OCI-LY3 (cell line): ENCODE data around the gene PPP2R2B.

Source experiments
- H2AFZ ChIP-seq: fragments of 200-600, 300-600 bp; shearing (Covaris generic); 2 replicates; pipeline ENCODE4 v1.6.0; 2014; ENCODE audit warnings: antibody characterized with exemption, low read depth, low read length
- H3K27ac ChIP-seq: fragments of 200-600, 300-600 bp; sonication (generic); 2 replicates; pipeline ENCODE4 v1.5.1; 2014; ENCODE audit warnings: mild to moderate bottlenecking, low read length, moderate library complexity, mixed read lengths
- H3K27me3 ChIP-seq: fragments of 200-600, 300-600 bp; sonication (generic); 2 replicates; pipeline ENCODE4 v1.6.1; 2014; ENCODE audit warnings: low read depth, low read length, mixed read lengths
- H3K36me3 ChIP-seq: fragments of 200-600, 300-600 bp; sonication (generic); replicated peaks from 2 replicates; pipeline ENCODE3; 2014; ENCODE audit warnings: low read depth, low read length, mixed read lengths
- H3K4me1 ChIP-seq: fragments of 300-600, 200-600 bp; sonication (generic); 2 replicates; pipeline ENCODE4 v1.6.1; 2014; ENCODE audit warnings: low read length, mixed read lengths
- H3K4me2 ChIP-seq: fragments of 200-600, 300-600 bp; sonication (generic); 2 replicates; pipeline ENCODE4 v1.6.1; 2014; ENCODE audit warnings: low read length, mixed read lengths
- H3K4me3 ChIP-seq: fragments of 300-600, 200-600 bp; sonication (generic); 2 replicates; pipeline ENCODE4 v1.5.1; 2014; ENCODE audit warnings: antibody characterized with exemption, mild to moderate bottlenecking, low read length, moderate library complexity
- H3K79me2 ChIP-seq: fragments of 300-600, 200-600 bp; shearing (Covaris generic); 2 replicates; pipeline ENCODE4 v1.6.1; 2014; ENCODE audit warnings: mild to moderate bottlenecking, low read length, mixed read lengths
- H3K9ac ChIP-seq: fragments of 300-600, 200-600 bp; shearing (Covaris generic); 2 replicates; pipeline ENCODE4 v1.6.0; 2014; ENCODE audit warnings: mild to moderate bottlenecking, low read length, moderate library complexity
- H3K9me3 ChIP-seq: fragments of 200-600, 300-600 bp; shearing (Covaris generic); 2 replicates; pipeline ENCODE4 v1.6.1; 2014; ENCODE audit warnings: low read length, mixed read lengths; ENCODE audit not compliant: insufficient read depth
- H4K20me1 ChIP-seq: fragments of 200-600, 300-600 bp; sonication (generic); 2 replicates; pipeline ENCODE4 v1.6.1; 2016; ENCODE audit warnings: low read length, mixed read lengths; ENCODE audit not compliant: insufficient read depth
- CTCF ChIP-seq: fragments of 200-600, 300-600 bp; sonication (generic); IDR thresholded peaks from 2 replicates; pipeline ENCODE4 v1.5.1; 2014; ENCODE audit warnings: antibody characterized with exemption, low read length, low read depth
- EZH2phosphoT487 ChIP-seq: fragments of 200-600 bp; shearing (Covaris generic); IDR thresholded peaks from 2 replicates; pipeline ENCODE4 v1.6.1; 2018; ENCODE audit warnings: antibody characterized with exemption, mixed run types, low read depth

The PPP2R2B gene

GRCh38 chr5:146653560-146653959, 225.0 kb downstream of the PPP2R2B start:
- no peaks in the 10 kb centered on the region for H3K4me1 ChIP-seq
- no peak overlapping the region for H3K4me2 ChIP-seq
- no peaks in the 10 kb centered on the region for H3K79me2 ChIP-seq
- H2AFZ ChIP-seq, result no peak overlapping the region
- H3K9me3 ChIP-seq, result no peaks in the 10 kb centered on the region
- no peaks in the 10 kb centered on the region for H3K36me3 ChIP-seq
- no peak overlapping the region for H3K27ac ChIP-seq
- no peak for TF ChIP-seq CTCF
- TF ChIP-seq EZH2phosphoT487, result no peak
- H3K4me3 ChIP-seq, result no peak overlapping the region
- H3K27me3 ChIP-seq, result no peaks in the 10 kb centered on the region
- H4K20me1 ChIP-seq, result no peaks in the 10 kb centered on the region
- no peak overlapping the region for H3K9ac ChIP-seq

- Histone ChIP-seq H3K79me2 (no peaks in the 10 kb centered on the region), H3K4me3 (no peak overlapping the region), H3K36me3 (no peaks in the 10 kb centered on the region), H3K9me3 (no peaks in the 10 kb centered on the region), H2AFZ (no peak overlapping the region), H4K20me1 (no peaks in the 10 kb centered on the region), H3K27me3 (no peaks in the 10 kb centered on the region), H3K4me1 (no peaks in the 10 kb centered on the region), H3K27ac (no peak overlapping the region), H3K9ac (no peak overlapping the region), H3K4me2 (no peak overlapping the region)
- TF ChIP-seq CTCF (no peak), EZH2phosphoT487 (no peak)
Measured at GRCh38 chr5:146652547-146652946, 226.0 kb downstream of the PPP2R2B start.

- Histone ChIP-seq H3K4me2 (no peak overlapping the region), H3K27ac (no peak overlapping the region), H3K4me3 (no peak overlapping the region), H3K9ac (no peak overlapping the region), H2AFZ (no peak overlapping the region), H3K36me3 (no peaks in the 10 kb centered on the region), H3K4me1 (no peaks in the 10 kb centered on the region), H4K20me1 (no peaks in the 10 kb centered on the region), H3K9me3 (no peaks in the 10 kb centered on the region), H3K27me3 (no peaks in the 10 kb centered on the region), H3K79me2 (no peaks in the 10 kb centered on the region)
- TF ChIP-seq EZH2phosphoT487, result no peak
- no peak for TF ChIP-seq CTCF
Measured at GRCh38 chr5:146647656-146648199, 230.8 kb downstream of the PPP2R2B start.

GRCh38 chr5:146646441-146646840, 232.1 kb downstream of the PPP2R2B start:
- Histone ChIP-seq H3K36me3 (no peaks in the 10 kb centered on the region), H3K9ac (no peak overlapping the region), H3K4me1 (no peaks in the 10 kb centered on the region), H4K20me1 (no peaks in the 10 kb centered on the region), H3K4me2 (no peak overlapping the region), H3K9me3 (no peaks in the 10 kb centered on the region), H3K27ac (no peak overlapping the region), H3K79me2 (no peaks in the 10 kb centered on the region), H2AFZ (no peak overlapping the region), H3K27me3 (no peaks in the 10 kb centered on the region), H3K4me3 (no peak overlapping the region)
- TF ChIP-seq CTCF, result no peak
- TF ChIP-seq EZH2phosphoT487, result no peak
